ENCODE measurements around the gene DNAJC12.
A peak's percentile ranks its signal among the peaks of the same experiment; 100 is the strongest.
"Not testable (repeated sequence)": the region's sequence is repeated elsewhere in the genome, so short reads cannot be mapped to it uniquely, and the experiment has no call there.

DNAJC12 gene

DNA sequence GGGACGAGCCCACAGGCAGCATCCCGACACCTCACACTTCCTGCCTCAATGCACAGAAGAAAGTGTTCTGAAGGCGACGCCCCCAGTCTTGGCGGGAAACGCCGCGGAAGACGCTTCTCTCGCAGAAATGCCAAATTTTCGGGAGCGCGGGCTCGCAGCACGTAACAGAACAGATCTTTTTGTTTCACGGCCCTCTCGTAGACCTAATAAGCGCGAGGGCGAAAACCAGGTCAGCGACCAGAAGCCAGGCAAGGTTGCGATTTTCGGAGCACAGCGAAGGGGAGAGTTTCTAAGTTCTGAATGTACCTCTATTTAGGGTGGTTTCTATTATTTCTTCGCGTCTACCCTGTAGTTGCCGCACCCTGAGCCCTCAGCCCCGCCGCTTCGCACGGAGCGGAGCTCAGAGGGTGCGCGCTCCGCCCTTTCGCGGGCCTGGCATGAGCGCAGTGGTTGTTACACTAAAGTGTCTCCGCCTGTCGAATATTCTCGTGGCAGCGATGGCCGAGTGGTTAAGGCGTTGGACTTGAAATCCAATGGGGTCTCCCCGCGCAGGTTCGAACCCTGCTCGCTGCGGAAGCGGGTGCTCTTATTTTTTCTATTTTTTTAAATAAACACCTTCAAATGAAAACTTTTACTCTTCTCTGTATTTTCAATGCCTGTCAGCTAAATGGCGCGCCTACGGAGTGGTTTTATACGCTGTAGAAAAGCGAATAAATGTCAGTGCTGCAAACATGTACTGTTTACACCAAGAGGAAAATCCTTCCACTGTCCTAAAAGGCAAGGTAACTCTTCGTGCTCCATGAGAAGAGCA is 73.8 kb downstream of the DNAJC12 start:
- peak; percentile 98 for DNase-seq (ENCODE audit: low read depth, low spot score)

DNA sequence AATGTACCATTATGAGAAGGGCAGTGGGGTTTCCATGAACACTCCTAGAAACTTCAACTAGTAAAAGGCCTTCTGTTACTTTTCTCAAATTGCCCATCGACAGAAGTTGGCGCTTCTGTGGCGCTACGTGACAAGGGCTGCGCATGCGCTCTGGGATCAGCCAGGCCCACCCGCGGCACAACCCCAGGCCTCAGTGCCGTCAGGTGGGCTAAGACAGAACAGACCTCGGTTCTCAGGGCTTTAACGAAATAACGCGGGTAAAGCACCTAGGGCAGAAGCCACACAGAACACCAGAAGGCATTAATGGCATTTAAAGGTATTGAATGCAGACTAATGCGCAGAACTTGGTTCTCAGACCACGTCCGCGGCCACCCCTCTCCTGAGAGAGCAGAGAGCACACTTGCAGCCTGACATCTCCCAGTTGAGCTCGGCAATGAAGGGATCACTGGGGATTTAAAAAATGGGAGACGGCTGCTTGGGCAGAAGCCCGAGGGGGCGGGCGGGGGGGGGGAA is 74.4 kb downstream of the DNAJC12 start:
- DNase-seq (ENCODE audit: low read depth, low spot score) = peak; percentile 82

GRCh38 chr10:67762567-67762966 is 75.4 kb downstream of the DNAJC12 start:
- not testable (repeated sequence) for DNase-seq (ENCODE audit: low read depth, low spot score)

- DNase-seq (ENCODE audit: low read depth, low spot score) = no peak
These were observed 77.7 kb downstream of the DNAJC12 start for GRCh38 chr10:67760272-67760671.

All from ELF-1 (cell line).